ENCODE measurements around the gene DOK4.

- TF ChIP-seq ZNF274 (IDR thresholded peaks at IDR 0.05; ENCODE audit: low read depth, low read length) (no peak), YY1 (IDR thresholded peaks at IDR 0.05; ENCODE audit: insufficient read depth, insufficient read length) (no peak)
Observed at GRCh38 chr16:57504491-57504890, 18.2 kb upstream of the DOK4 start.

All from NT2/D1 (cell line).